NK-92 treated with Interleukin-12 subunit alpha and Interleukin-12 subunit beta, amount 100 ng/mL, for 24 hours (cell line): ENCODE measurements around the gene GINS3.

Experiments
- DNase-seq: peaks from one replicate; lab custom pipeline; 2025; lab: John Stamatoyannopoulos, UW

The GINS3 gene

DNA sequence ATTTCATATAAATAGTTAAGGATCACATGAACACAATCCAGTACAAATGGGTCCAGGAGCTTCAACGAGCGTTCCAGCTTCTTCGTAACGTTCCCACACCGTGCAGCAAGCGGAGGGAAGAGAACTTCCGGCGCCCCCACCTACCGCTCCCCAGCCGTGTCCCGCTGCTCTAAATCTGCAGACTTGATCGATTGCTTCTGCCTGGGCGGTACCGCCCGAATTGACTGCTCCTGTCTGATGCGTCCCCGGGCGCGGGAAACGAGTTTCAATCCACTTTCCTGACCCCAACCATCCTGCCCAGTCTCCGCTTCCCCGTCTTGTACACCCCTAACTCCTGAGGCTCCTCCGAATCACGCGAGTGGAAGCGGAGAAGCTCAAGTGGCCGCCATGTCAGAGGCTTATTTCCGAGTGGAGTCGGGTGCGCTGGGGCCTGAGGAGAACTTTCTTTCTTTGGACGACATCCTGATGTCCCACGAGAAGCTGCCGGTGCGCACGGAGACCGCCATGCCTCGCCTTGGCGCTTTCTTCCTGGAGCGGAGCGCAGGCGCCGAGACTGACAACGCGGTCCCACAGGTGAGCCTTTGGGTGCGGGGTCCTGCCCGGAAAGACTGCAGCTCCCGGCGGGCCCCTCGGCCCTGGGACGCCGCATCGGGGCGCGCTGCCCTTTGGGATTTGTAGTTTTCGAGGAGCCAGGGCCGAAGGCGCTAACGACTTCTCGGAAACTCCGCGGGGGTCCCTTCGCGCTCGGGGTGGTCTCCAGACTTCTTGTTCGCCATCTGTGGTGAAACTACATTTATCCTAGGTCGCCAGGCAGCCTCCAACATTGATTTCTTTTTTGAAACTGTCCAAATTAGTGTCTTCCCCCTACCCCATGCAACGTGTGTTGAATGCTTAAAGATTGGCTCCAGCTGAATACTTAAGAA lies at the start of gene GINS3:
TSS of gene GINS3 (plus strand) at position 257 of the 923 bp plus-strand sequence. CDS start at position 388, 131 bp downstream.
- peak; percentile 76 for DNase-seq

DNA sequence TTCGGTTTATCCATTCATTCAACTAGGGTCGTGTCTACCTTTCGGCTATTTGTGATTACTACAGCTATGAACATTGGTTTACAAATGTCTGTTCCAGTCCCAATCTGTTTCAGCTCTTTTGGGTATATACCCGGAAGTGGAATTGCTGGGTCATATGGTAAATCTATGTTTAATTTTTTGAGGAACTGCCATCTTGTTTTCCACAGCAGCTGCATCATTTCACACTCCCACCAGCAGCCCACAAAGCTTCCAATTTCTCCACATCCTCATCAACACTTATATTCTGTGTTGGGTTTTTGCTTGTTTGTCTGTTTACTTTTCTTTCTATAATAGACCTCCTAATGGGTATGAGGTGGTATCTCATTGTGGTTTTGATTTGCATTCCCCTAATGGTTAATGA lies 48.7 kb upstream of the GINS3 start:
- DNase-seq: no peak

DNA sequence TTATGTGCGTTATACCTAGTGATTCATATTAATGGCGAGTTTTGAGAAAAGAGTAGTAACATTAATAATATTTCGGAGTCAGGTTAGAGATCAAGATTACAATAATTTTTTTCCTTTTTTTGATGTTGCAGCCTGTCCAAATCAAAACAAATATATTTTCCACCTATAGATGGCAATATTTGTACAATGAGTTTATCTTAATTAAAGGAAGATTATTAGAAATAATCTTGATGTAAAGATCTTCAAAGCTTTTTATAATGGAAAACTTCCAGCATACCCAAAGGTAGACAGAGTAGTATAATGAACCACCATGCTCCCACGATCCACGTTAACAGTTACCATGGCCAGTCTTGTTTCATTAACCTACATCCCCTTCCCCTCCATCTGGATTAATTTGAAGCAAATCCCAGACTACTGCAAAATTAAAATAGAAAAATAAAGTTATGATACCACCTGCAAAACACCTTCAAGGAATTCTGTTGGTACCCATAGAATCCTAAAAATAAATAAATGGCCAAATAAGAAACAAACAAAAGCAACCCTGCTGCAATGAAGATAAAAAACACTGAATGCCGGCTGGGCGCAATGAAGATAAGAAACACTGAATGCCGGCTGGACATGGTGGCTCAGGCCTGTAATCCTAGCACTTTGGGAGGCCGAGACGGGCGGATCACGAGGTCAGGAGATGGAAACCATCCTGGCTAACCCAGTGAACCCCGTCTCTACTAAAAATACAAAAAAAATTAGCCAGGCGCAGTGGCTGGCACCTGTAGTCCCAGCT lies 46.5 kb upstream of the GINS3 start:
- DNase-seq: no peak

DNA sequence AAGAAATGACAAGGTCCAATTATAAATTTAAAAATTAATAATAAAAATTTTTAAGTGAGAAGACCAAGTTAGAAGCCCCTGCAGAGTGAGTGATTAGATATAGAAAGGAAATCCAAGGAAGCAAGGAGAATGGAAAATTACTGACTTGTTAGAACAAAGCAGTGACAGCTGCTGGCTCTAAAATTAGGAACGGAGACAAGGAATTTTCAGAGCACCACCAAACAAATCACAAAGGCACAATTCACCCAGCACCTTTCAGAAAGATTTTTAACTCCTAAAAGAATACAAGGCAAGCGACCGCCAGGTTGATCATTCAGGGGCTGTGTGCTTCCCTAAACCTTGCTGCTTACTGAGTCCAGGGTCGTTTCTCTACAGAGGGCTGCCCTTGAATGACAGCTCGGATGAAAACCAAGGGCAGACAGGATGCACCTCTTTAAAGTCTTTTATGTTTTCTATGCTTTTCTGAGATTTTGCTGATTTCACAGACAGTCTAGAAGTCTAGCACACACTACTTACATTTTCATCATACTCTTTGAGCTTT lies 45.4 kb upstream of the GINS3 start:
- DNase-seq: no peak

DNA sequence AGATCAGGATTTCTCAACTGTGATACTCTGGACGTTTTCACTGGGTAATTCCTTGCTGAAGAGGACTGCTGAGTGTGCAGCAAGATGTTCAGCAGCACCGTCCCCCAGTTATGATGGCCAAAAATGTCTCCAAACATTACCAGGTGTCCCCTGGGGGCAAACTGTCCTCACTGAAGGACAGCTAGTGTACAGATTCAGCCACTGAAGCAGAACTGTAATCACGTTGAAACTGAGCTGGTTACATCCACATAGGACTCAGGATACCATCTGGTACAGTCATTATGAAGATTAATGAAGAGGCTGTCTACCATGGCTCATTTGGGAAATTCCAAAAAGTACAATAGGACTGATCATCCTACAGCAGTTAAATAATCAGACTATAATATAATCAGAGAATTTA lies 43.3 kb upstream of the GINS3 start:
- no peak for DNase-seq

DNA sequence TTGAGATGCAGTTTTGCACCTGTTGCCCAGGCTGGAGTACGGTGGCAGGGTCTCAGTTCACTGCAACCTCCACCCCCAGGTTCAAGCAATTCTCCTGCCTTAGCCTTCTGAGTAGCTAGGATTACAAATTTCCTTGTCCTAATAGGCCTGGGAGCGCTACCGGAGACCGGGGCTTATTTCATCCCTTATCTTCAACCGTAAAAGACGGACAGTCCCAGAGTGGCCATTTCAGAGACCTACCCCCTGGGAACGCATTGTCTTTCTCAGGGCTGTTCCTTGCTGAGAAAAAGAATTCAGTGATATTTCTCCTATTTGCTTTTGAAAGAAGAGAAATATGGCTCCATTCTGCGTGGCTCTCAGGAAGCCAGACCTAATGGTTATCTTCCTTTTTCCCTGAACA lies 39.6 kb upstream of the GINS3 start:
- DNase-seq: no peak

DNA sequence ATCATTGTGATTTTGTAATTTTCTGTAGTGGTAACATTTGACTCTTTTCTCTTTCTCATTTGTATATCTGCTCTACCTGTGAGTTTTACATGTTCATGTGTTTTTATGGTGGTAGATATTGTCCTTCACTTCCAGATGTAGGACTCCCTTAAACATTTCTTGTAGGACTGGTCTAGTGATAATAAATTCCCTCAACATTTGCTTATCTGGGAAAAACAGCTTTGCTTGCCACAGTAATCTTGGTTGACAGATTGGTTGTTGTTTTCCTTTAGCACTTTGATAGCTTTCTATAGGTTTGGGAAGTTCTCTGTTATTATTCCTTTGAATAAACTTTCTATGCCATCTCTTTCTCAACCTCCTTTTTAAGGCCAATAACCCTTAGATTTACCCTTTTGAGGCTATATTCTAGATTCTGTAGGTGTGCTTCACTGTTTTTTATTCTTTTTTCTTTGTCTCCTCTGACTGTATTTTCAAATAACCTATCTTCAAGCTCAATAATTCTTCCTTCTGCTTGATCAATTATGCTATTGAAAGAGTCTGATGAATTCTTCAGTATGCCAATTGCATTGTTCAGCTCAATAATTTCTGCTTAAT lies 32.1 kb upstream of the GINS3 start:
- DNase-seq: no peak

DNA sequence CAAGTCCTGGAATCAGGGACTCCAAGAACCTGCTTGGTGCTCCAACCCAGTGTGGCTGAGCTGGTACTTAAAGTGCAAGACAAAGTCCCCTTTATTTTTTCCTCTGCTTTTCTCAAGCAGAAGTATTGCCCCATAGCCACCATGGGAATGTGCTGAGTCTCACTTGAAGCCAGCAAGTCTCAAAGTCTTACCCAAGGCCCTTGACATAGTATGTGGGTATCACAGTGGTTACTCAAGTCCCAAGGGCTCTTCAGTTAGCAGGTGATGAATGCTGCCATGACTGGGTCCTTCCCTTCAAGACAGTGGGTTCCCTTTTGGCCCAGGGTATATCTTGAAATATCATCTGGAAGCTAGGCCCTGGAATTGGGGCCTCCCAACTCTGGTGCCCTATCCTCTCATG lies 30.5 kb upstream of the GINS3 start:
- DNase-seq: no peak

DNA sequence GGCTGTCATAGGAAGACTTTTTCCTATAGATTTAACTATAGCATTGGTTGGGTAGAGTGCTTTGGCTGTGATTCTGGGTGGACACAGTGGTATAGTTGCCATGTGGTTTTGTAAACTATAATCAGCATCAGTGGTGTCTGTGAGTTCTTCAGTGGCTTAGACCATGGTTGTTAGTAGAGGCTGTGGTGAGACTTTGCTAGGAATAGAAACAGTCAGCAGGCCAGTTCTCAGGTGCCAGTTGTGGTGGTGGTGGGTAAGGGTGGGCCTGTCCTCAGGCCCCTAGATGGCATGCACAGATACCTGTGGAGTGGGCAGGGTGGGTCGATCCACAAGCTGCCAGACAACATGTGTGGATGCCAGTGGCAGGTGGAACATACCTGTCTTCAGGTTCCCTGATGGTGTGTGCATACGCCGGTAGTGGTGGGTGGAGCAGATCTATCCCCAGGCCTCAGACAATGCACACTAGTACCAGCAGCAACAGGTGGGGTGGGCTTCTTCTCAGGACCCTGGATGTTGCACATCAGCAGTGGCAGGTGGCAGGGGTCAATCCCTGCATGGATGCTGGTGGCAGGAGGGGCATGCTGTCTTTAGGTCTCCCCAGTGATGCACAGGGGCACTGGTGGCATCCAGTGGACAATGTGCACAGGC lies 28.4 kb upstream of the GINS3 start:
- DNase-seq: no peak

DNA sequence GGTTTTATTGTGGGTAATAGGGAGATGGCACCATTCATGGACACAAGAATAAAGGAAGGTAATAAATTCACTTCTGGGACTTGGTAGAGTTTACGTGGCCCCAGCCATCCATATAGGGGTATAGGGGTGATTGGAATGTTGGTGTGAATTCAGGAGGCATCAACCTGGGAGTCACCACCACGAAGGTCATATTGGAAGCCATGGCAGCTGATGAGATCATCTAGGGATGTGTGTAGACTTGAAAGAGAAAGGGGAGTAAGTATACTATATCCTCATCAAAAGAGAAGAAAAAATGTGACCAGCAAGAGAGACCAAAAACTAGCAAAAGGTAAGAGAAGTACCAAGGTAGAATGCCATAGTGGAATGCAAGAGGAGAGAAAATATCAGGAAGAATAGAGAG lies 26.6 kb upstream of the GINS3 start:
- DNase-seq: no peak

DNA sequence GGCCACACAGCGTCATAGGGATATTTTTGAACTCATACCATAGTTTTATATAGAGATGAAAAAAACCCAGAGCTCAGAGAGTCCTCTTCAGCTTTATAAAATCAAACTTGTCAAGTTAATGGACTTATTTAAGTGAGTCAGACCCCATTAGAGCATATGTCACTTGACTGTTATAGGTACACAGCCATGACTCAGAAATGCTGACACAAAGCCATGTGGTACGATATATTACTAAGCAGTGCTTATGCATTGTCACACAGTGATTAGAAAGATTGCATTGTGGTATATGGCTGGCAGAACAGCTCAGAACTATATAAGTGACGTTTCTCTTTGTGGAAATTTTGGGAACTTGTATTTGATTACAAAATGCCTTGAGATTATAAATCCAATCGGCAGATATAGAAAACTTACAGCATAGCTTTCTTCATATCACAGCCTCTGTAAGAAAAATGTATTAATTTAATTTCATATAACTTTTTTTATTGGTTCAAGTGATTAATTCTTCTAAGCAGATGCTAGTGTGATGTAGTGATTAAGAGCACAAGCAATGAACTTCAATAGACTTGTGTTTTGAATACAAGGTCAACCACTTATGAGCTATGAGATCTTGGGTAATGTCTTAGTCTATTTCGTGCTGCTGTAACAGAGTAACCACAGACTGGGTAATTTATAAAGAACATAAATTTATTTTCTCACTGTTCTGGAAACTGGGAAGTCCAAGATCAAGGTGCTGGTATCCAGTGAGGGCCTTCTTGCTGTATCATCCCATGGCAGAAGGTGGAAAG lies 25.8 kb upstream of the GINS3 start:
- peak; percentile 1 for DNase-seq

DNA sequence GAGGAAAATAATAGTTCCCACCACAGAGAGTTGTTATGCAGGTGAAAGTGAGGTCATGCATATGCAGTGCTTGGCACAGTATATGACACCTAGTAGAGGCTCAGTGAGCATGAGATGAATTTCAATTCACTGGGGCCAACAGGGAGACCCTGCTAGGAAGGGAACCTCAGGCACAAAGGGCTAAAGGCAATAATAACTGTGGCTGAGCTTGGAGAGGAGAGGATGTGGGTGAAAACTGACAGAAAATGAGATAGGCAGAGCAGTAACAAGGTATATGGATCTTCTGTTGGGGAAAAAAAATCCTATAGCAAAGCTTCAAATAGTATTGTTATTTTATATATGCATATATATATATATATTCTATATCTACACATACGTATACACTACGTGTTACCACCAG lies 25.0 kb upstream of the GINS3 start:
- no peak for DNase-seq

DNA sequence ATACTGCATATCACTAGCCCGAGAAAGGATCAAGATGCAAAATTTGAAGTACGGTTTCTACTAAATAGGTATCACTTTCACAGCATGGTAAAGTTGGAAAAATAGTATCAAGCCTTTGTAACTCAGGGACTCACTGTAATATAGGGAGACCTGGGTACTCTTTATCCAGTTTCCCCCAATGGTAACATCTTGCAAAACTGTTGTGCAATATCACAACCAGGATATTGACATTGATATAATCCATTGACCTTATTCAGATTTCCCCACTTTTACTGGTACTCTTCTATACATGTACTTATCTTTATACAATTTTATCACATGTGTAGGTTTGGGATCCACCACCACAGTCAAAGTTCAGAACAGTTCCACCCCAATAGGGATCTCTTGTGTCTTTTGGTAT lies 20.4 kb upstream of the GINS3 start:
- no peak for DNase-seq

DNA sequence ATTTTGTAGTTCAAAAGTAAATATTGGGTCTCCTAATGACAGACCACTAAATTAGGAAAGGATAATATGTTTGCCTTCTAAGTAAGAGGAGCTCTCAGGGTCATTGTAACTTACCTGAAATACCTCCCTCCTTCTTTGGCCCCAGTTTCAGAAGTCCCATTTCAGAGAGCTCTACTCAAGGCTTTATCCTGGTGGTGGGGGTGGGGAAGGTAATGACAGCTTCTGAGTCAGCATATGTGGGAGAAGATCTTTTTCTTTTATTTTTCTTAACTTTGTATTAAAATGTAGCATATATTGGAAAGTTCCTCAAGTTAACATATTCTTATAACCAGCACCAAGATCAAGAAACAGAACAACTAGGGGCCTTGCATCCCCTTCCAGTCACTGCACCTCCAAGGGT lies 16.9 kb upstream of the GINS3 start:
- no peak for DNase-seq

DNA sequence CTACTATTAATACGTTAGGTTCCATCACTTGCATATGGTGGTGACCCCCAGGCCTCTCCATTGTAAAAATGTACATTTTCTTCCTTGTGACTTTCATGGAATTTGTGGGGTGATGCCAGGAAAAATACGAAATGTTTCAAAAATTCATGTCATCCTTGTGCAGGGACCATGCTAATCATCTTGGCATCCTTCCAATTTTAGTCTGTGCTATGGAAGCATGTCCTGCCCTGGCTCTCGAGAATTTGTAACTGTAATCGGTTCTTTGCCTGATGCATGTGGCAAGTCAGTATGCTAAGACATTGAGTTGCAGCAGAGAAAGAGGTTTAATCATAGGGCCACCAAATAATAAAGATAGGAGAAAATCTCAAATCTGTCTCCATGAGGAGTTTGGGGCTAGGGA lies 14.3 kb upstream of the GINS3 start:
- no peak for DNase-seq

DNA sequence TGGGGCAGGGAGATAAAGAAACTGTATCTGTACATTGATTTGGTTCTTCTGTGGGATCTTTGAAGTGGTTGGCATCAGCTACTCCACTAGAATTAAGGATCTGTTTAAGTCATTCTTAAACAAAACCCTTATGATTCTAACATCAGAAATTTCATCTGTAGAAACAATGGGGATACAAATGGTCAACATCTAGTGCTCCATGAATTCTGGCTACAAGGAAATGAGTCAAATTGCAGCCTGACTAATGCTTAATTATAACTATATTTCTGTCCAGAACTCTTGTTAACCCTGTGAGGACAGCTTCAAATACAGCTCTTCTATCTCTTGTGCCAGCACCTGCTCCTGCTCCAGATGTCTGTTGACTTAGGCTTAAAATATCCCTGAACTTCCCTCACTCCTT lies 13.9 kb upstream of the GINS3 start:
- DNase-seq: no peak

DNA sequence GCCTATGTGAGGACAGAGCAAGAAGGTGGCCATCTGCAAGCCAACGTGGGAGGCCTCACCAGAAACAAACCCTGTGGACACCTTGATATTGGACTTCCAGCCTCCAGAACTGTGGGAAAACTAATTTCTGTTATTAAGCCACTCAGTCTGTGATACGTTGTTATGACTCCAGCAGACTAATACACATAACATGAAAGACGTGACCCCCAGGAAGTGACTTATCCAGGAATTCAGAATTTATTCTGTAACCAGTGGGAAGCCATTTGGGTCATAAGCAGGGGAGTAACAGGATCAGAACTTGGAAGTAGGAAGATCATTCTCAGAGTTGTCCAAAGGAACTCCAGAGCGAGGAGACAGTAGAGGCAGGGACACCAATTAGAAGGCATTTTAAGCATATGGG lies 12.5 kb upstream of the GINS3 start:
- DNase-seq: no peak

DNA sequence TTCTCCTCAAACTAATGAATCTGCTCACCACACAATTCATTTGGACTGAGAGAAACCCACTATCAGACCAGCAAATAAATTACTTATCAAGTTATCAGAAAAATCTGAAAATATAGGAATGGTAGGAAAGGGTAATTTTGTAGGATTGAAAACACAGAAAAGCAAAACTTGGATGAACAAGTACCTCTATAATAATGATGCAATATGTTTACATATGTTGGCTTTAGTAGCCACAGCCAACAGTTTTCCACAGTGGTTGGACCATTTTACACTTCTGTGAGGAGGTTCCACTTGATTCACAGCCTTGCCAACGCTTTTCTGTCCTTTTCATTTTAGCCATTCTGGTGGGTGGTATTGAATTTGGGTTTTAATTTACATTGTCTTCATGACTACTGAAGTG lies 10.6 kb upstream of the GINS3 start:
- DNase-seq: no peak

DNA sequence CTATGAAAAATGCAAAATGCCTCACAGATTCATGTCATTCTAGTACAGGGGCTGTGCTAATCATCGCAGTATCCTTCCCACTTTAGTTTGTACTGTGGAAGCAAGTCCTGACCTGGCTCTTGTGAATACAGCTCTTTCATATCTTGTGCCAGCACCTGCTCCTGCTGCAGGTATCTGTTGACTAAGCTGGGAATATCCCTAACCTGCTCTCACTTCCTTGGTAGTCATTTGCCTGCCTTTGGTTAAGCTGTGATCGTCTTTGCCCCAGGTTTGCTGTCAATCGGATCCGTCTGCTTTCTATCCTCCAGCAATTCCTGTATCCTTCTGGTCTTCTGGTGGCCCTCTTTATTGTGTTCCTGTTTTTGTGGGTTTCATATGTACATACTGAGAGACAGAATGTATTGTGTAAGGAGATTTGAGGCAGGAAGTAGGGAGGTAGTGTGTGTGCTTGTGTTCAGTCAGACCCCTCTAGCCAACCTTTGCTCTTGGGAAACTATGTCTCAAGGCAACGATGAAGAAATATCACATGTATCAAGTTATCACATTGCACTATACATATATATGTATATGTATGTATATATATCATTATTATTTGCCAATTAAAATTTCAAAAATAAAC lies 7.7 kb upstream of the GINS3 start:
- no peak for DNase-seq

DNA sequence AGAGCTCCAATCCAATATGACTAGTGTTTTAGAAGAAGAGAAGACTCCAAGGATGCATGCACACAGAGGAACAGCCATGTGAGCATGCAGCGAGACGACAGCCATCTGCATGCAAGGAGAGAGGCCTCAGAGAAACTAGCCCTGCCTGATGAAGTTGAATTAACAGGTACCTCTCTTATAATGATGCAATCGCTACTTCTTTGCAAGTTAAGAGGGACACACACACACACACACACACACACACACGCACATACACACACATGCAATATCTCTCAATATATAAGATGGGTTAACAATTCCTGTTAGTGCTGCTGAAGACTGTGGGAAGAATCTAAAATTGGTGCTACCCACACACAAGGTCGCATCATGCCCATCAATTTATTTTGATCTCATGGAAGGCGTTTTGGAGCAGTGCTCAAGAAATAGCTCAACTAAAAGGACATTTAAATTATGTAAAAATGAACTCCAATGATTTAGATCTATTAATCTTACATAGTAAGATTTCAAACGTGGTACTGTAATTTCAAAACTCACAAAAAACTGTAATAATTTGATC lies 7.0 kb upstream of the GINS3 start:
- no peak for DNase-seq

DNA sequence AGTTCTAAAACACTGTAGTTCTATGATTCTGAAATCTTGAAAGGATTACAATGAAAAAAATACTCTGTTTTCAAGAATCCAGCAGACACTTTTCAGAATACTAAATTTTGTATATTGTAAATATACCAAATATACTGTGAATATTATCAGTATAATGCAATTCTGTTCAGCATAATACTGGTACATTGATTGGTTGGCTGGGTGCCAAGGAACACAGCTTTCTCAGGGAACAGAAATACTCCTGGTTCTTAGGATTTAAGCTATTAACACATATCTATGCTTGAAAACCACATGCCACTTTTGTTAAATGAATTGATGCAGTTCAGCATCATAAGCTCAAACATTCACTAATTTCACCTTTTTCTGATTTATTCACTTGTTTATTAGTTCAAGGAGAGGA lies 2.5 kb upstream of the GINS3 start:
- no peak for DNase-seq
